H4 (cell line): Measurements from ENCODE around the gene MEIS1. TPM values are rescaled to one million over a fixed set of nuclear protein-coding genes. Genes with fewer than 3 reads are reported as not detected.

Experiments
- DNase-seq: peaks from one replicate; pipeline ENCODE4 v3.0.0-alpha.2; 2015; ENCODE audit warnings: low spot score
- total RNA-seq: library from RNA; depleted of rRNA; stranded (reverse); fragments of >200 nt; shearing (Covaris generic); gene quantifications from 2 replicates; pipeline ENCODE4 v1.2.3, GENCODE V29; 2014

The MEIS1 gene
- total RNA-seq, 1 experiment from 2014 or later = 3.4 TPM

DNA sequence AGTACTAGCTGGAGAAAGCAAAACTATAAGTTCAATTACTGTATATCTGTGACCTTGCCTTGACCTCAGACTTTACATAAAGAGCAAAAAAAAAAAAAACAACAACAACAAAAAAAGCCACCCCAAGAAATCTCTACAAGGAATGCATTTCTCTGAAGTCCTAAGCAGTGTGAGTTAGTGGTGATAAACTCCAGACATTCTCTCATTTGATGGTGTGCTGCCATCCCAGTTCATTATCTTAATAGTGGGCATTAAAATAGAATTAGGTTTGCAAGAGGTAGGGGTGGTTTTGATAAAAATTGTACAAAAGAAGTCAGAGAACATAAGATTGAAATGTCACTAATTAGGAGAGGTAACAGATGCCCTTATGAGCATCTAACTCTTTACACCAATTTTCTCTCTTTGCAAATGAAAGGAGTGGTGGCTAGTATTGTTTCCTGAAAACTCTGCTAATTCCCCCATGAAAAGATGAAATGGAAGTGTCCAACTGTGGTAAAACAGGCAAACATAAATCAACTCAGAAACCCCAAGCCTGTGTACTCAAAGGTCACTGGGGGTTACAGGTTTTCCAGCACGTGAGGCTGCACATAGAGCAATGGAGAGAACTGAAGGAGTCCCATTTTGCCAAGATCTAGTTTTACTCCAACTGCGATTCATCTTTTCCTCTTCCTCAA, 131.9 kb downstream of the MEIS1 start:
- no peak for DNase-seq

DNA sequence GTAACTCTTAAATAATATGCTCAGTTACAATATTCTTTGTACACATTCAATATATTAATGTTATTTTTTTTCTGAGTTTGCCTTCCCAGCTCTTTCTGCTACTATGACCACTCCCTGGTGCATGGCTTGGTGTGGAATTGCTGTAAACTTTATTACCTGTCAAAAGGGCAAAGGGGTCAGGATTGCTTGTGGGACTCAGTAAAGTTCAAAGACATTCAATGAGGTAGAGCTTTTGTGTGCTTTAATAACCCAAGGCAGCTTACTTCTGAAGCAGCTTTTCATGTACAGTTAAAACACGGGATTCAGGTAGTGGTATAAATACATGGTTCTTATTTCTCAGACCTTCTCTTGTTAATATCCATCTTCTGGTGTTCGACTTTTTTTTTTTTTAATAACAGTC, 132.8 kb downstream of the MEIS1 start:
- DNase-seq = no peak

DNA sequence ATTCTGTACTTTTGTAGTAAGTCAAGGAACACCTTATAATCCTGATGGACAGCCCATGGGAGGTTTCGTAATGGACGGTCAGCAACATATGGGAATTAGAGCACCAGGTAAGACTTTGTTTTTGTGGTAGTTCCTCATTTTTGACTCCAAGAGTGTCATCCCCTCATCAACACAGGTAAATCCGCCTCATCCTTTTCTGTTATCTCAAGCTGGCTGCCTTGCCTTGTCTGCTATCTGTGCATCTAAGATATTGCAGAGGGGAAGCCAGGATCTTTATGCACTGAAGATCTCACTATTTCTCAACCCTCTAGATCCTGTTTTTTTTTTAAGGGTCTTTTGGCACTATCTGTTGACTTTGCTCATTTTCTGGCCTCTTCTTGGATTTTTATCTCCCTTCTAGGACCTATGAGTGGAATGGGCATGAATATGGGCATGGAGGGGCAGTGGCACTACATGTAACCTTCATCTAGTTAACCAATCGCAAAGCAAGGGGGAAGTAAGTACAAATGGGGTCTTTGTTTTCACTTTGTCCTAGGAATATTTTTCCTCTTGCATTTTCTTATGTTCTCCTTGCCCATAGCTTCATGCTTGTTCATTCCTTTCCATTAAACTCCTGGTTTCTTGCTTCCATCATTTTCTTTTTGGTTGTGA, 133.8 kb downstream of the MEIS1 start:
- no peak for DNase-seq

GRCh38 chr2:66569321-66569851, 134.5 kb downstream of the MEIS1 start:
- DNase-seq = peak; percentile 30

DNA sequence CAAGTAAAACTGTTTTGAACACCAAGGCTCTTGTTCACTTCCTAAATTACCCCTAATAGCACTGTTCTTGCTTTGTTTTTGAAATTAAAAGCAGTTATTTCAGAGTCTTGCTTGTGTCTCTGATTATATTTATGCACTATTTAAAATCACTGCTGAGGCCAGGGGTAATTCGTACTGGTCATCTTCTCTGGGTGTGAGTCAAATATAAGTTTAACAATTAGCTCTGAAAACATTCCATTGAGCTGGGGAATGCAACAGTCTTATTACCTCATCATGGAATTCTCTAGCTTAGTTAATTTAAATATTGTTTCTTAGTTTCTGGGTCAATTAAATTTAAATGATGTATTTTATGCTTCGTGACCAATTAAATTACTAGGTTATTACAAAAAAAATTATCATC, 135.0 kb downstream of the MEIS1 start:
- DNase-seq = no peak

- DNase-seq = no peak
Measured at GRCh38 chr2:66570471-66570870, 135.5 kb downstream of the MEIS1 start.

DNA sequence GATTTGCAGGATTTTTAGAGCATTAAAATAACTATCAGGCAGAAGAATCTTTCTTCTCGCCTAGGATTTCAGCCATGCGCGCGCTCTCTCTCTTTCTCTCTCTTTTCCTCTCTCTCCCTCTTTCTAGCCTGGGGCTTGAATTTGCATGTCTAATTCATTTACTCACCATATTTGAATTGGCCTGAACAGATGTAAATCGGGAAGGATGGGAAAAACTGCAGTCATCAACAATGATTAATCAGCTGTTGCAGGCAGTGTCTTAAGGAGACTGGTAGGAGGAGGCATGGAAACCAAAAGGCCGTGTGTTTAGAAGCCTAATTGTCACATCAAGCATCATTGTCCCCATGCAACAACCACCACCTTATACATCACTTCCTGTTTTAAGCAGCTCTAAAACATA, 137.0 kb downstream of the MEIS1 start:
- no peak for DNase-seq

- no peak for DNase-seq
Measured at GRCh38 chr2:66572391-66572790, 137.5 kb downstream of the MEIS1 start.

GRCh38 chr2:66573416-66573815, 138.5 kb downstream of the MEIS1 start:
- no peak for DNase-seq

GRCh38 chr2:66573821-66574233, 138.9 kb downstream of the MEIS1 start:
- DNase-seq = no peak

GRCh38 chr2:66574701-66575624, 140.0 kb downstream of the MEIS1 start:
- DNase-seq = peak; percentile 80

DNA sequence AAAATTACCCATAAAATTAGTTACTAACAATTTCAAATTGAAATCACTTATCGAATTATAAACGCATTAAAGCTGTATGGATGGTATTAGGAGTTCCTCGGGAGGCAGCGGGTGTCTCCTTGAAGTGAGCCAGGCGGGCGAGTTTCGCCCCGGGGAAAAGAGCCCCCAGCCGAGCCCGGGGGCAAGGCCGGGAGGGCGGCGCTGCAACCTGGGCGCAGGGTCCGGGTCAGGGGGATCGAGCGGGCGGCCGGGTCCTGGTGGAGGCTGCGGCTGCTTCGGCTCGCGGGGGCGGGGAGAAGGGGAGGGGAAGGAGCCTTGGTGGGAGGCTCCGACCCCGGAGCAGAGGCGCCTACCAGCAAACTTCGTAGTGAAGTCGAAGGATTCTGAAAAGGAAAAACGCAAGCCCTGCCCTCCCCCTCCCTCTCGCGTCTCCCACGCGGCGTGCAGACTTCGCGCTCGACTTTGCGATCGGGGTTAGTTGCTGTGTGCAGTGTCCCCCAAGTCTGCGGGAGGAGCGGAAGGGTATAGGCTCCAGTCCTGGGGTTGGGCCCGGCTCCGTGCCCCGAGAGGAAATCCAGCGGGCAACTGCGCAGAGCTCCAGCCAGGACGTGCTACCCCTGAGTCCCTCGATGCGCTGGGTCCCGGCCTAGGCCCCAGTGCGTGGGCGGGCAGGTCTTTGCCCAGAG, 140.8 kb downstream of the MEIS1 start:
- DNase-seq = no peak

DNA sequence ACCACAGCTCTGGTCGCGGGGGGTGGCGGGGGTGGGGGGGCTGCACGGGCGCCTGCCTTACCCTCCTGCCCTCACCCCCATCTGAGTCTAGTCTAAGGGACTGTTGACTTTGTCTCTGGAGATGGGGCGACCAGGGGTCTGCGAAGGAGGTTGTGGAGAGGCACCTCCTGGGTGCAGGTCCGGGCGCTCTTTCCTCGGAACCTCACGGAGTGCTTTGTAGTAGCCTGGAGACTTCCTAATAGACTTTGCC, 141.3 kb downstream of the MEIS1 start:
- no peak for DNase-seq

DNA sequence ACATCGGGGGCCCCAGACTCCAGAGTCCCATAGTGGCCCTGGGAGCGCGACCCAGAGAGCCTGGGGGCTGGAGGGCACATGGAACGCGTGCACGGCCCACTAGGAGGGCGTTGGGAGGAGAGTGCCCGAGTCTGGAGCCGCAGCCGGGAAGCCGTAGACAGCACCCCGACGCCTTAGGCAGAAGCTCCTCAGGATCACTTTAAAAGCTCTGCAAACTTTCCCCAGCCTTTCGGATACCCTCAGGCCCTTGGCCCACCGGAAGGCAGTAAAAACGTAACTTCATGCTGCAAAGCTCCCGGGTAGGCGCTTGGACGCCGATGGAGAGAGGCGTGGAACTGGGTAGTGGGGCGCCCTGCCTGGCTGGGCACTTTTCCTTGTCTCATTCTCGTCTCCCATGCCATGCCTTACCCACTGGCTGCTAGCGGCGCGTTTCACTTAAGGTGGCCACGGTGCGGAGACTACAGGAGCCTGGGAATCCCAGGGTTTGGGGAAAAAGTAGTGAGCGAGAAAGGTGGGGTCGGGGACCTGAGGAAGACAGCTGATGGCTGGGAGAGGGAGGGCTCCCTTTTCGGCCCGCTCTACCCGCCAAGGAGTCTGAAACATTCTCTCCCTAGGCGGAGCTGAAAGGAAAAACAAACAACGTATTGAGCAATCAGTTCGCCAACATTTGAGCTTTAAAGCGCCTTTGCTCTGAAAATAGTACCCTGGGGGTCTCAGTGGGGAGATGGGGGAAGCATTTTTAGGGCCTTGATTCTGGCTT, 141.8 kb downstream of the MEIS1 start:
- DNase-seq = no peak

DNA sequence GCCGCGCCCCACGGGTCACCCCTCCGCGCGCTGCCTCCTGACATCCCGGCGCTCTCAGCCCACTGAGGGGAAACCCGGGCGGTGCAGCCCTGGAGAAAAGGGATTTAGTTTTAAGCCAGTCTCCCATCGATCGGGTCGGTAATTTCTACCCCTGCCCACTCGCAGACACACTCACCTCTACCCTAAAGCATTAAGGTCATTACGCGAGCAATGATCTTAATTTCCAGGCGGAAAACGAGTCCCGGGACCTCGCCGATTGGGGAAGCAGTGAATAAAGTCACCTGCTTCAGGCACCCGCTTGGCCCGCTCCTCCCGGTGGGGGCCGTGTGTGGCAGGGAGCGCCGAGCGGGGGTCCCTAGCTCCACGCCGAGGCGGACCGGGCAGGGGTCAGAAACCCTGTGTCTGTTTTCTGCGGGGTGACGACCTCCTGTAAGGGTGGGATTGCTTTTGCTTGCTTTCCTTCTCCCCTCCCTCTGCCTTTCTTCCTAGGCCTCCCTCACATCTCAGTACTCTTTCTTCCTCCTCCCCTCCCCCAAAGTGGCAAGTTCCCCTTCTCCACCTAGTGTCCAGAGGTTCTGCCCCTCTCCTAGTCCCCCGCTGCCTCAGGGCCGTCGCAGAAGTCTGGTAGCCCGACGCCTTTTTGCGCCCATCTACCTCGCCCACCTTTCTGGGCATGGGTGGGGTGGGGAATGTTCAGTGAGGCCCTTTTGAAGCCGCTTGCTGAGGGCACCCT, 142.6 kb downstream of the MEIS1 start:
- DNase-seq = no peak

GRCh38 chr2:66578054-66578686, 143.2 kb downstream of the MEIS1 start:
- no peak for DNase-seq

DNA sequence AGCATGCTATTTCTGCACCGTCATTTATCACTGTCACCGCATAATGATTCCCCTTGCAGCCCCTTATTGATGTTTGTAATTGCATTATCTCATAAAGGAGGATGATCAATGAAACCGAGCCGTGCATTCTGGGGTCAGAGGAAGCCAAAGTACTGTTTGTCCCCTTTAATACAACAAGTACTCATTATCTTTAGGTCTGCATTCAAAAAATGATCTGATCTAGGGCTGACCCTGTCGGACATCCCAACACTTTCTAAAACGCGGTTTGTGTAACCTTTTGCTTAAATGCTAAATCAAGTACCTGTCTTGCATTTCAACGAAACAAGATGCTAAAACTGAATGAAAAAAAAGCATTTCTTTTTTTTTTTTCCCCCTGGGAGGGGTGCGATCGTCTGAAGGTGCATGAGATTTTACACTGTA, 143.8 kb downstream of the MEIS1 start:
- DNase-seq = no peak

DNA sequence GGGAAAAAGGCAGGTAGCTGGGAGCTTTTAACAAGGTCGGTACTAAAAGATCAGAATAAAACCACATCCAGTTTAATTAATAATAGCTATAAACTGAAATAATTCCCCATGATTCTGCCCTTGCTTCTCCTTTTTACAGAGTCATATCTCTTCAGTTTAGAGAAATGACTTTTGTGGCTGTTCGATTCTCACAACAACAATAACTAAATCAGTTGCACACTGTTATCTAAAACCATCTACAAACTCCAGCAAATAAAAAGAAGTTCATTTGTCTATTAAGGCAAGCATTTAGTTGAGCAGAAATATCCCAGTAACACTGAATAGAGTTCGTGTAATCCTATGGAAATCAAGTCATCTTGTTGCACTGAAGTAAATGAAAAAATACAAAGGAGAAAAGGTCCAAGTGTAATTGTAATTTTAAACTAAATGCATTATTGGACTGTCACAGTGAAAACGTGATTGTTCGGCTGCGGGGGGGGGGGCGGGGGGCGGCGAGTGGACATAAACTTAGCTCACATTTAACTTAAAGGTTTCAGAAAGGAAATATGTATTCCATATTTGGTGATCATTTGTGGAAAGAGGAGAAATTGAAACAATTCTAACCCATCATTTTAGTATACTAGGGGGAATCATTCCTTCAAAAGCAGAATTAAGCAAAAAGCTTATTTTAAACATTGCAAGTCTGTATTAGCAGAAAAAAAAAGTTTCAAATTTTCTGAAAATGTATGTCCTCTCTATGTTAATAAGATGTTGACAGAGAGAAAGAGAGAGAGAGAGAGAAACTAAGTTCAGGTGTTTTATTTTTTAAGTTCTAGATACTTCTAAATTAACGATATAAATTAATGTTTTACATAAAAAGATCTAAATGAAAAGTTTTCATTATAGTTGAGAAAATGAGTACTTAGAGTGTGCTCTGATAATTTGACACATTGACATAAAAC, 144.5 kb downstream of the MEIS1 start:
- DNase-seq = no peak
